Esophagus muscularis mucosa (tissue), 3 donors: ENCODE data around the gene CLCA4.

Experiments used
- POLR2A ChIP-seq: fragments of 450-650 bp; IDR thresholded peaks from one replicate; pipeline ENCODE4 v1.6.1; 2017; ENCODE audit warnings: antibody characterized with exemption, moderate library complexity, mild to moderate bottlenecking, low read depth
- POLR2AphosphoS5 ChIP-seq, 2 donors: sonication (generic); formaldehyde crosslinking; IDR thresholded peaks; one replicate each; pipeline ENCODE4 v1.6.1; 2017; ENCODE audit warnings: antibody characterized with exemption in 2 of 2
- TF ChIP-seq, protein P1 (sequence below), 3 experiments: fragments of 200-600 bp in 2 of 3; fragments of 450-650 bp in 1 of 3; sonication (generic) in 2 of 3; IDR thresholded peaks; one replicate each; pipeline ENCODE4 v1.5.1; 2017 to 2019; ENCODE audit warnings: antibody characterized with exemption in 3 of 3, mild to moderate bottlenecking in 2 of 3, moderate library complexity in 1 of 3

DNA sequence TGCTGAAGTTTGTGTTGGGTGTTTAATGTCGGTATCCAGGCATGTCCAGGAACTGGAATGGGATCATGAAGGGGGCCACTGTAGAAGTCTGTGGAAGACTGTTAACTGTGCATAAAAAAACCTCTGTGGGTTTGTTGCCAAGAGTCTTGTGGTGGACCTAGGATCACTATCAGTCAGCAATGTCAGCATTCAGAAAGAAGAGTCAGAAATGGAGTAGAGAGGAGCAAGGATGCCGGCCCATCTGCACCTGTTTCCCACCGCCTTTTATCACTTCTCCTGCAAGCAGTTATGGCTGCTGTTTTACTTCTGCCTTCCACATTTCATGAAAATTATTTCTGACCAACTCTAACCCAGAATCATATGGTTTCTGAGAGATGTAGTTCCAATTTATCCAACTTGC lies 36.7 kb downstream of the CLCA4 start:
- TF ChIP-seq, protein P1, sequence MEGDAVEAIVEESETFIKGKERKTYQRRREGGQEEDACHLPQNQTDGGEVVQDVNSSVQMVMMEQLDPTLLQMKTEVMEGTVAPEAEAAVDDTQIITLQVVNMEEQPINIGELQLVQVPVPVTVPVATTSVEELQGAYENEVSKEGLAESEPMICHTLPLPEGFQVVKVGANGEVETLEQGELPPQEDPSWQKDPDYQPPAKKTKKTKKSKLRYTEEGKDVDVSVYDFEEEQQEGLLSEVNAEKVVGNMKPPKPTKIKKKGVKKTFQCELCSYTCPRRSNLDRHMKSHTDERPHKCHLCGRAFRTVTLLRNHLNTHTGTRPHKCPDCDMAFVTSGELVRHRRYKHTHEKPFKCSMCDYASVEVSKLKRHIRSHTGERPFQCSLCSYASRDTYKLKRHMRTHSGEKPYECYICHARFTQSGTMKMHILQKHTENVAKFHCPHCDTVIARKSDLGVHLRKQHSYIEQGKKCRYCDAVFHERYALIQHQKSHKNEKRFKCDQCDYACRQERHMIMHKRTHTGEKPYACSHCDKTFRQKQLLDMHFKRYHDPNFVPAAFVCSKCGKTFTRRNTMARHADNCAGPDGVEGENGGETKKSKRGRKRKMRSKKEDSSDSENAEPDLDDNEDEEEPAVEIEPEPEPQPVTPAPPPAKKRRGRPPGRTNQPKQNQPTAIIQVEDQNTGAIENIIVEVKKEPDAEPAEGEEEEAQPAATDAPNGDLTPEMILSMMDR (IDR thresholded peaks at IDR 0.05) = no peak
- no peak for TF ChIP-seq POLR2A
- no peak for TF ChIP-seq POLR2AphosphoS5 (IDR thresholded peaks at IDR 0.05)
